ENCODE measurements around the gene STARD10. TPM values are rescaled to one million over a fixed set of nuclear protein-coding genes. Genes with fewer than 3 reads are reported as not detected.

The STARD10 gene
- total RNA-seq, 1 experiment from 2014 or later = 58.4 TPM

- TF ChIP-seq REST (IDR thresholded peaks at IDR 0.05; ENCODE audit: low read depth) (no peak), TCF7L2 (IDR thresholded peaks at IDR 0.05; ENCODE audit: borderline replicate concordance, extremely low read depth, insufficient read depth, insufficient read length) (no peak), RAD21 (IDR thresholded peaks at IDR 0.05; ENCODE audit: low read depth) (no peak)
Observed at GRCh38 chr11:72725724-72726028, 68.2 kb downstream of the STARD10 start (continued).

- Histone ChIP-seq H3K9me2 (ENCODE audit: insufficient read depth) (no peaks in the 10 kb centered on the region), H3K9me3 (ENCODE audit: control insufficient read depth in 1 of 2, insufficient read depth in 1 of 2, low read depth in 1 of 2, low read length in 2 of 2) (no peaks in the 10 kb centered on the region), H3K4me3 (replicated peaks in 1 of 2; ENCODE audit: low read depth in 1 of 2, low read length in 2 of 2) (no peak overlapping the region), H3K27ac (ENCODE audit: low read depth, low read length) (no peak overlapping the region), H3K27me3 (ENCODE audit: insufficient read depth, low read length) (no peaks in the 10 kb centered on the region), H3K4me2 (ENCODE audit: low read length) (no peak overlapping the region), H2AFZ (ENCODE audit: low read depth, low read length, poor library complexity, severe bottlenecking) (no peak overlapping the region), H3K9ac (ENCODE audit: low read length) (no peak overlapping the region), H4K20me1 (ENCODE audit: insufficient read depth) (no peaks in the 10 kb centered on the region), H3K4me1 (ENCODE audit: control insufficient read depth in 1 of 2, insufficient read depth in 2 of 2, low read length in 2 of 2) (peaks cover 8 to 21% of the 10 kb centered on the region in 2 experiments), H3K36me3 (ENCODE audit: control insufficient read depth in 1 of 2, insufficient read depth in 2 of 2, low read length in 2 of 2) (no peaks in the 10 kb centered on the region), H3K79me2 (ENCODE audit: insufficient read depth, low read length) (peaks cover 19% of the 10 kb centered on the region)
- intact Hi-C loops (cut with micrococcal nuclease) = loop anchor here (1.0 kb wide), 3 partner anchors 69 to 453 kb away; partner anchors contain the start of genes ATG16L2 and STARD10
- POLR2A ChIA-PET = no interaction called here
- ATAC-seq (peak; percentile 40), DNase-seq (ENCODE audit: low read depth, low spot score) (peak; percentile 71)
- CTCF ChIA-PET = interaction anchor here (0.6 to 3.7 kb wide), 19 partner anchors 8 to 564 kb away, joined by 3 to 27 read pairs (median 4); partner anchors contain the start of genes ATG16L2, FCHSD2 and STARD10
- BruUV-seq (replicated peaks) = no TSS peak
- RAD21 ChIA-PET (ENCODE audit: low non-redundant PET in 1 of 2, low total read pairs in 2 of 2, uncharacterized antibody in 2 of 2, unreplicated experiment in 2 of 2) = interaction anchor here (0.5 to 1.7 kb wide), 10 partner anchors 14 to 453 kb away, joined by 3 to 10 read pairs (median 5); partner anchors contain the start of gene STARD10 (in 1 of the 2)
- TF ChIP-seq POLR2AphosphoS5 (IDR thresholded peaks at IDR 0.05; ENCODE audit: low read depth, low read length) = no peak
- no peak for TF ChIP-seq SIN3A (IDR thresholded peaks at IDR 0.05; ENCODE audit: low read depth)
- TF ChIP-seq SP1 (IDR thresholded peaks at IDR 0.05; ENCODE audit: low read depth) = no peak
- peak; percentile 87 to 96 (median 95) for TF ChIP-seq CTCF (IDR thresholded peaks at IDR 0.05 in 2 of 3, conservative IDR thresholded peaks at IDR 0.05 in 1 of 3; ENCODE audit: borderline replicate concordance in 1 of 3, insufficient read depth in 1 of 3, low read depth in 2 of 3, low read length in 2 of 3)
- TF ChIP-seq ATF3 (IDR thresholded peaks at IDR 0.05) = no peak
- no peak for TF ChIP-seq REST (IDR thresholded peaks at IDR 0.05; ENCODE audit: low read depth)
- no peak for TF ChIP-seq TCF7L2 (IDR thresholded peaks at IDR 0.05; ENCODE audit: borderline replicate concordance, extremely low read depth, insufficient read depth, insufficient read length)
- peak; percentile 95 for TF ChIP-seq RAD21 (IDR thresholded peaks at IDR 0.05; ENCODE audit: low read depth)
- TF ChIP-seq FOSL1 (IDR thresholded peaks at IDR 0.05; ENCODE audit: low read depth) = no peak
- TF ChIP-seq ZFX (IDR thresholded peaks at IDR 0.05) = no peak
- TF ChIP-seq SRF (IDR thresholded peaks at IDR 0.05; ENCODE audit: low read depth) = no peak
- TF ChIP-seq EZH2 (IDR thresholded peaks at IDR 0.05) = no peak
- no peak for TF ChIP-seq CEBPB (IDR thresholded peaks at IDR 0.05; ENCODE audit: low read depth)
Observed at GRCh38 chr11:72724851-72725723, 68.8 kb downstream of the STARD10 start.

All from HCT116 (cell line).